K562 (cell line): ENCODE results near the gene OCA2. TPM values are rescaled to one million over a fixed set of nuclear protein-coding genes. Genes with fewer than 3 reads are reported as not detected.

Source experiments
- ATAC-seq: fragments of 200-7000 bp; cut with Tn5 transposase; 3 replicates; pipeline ENCODE4 v1.9.1; 2020; ENCODE audit warnings: moderate library complexity
- BruUV-seq: library from RNA; stranded (reverse); fragments of 400-500 nt; replicated peaks from 2 replicates; lab custom pipeline; 2021; lab: Mats Ljungman, UMichigan
- CTCF ChIA-PET: fragments of 300-600 bp; formaldehyde crosslinking; extraction: SDS; loops from one replicate; lab custom pipeline; 2021; ENCODE audit warnings: low intra/inter-chr PET ratio; lab: Yijun Ruan, JAX
- POLR2A ChIA-PET: fragments of 300-600, 350-650 bp; sonication (Branson Sonifier 250); formaldehyde crosslinking; extraction: SDS; loops from one replicate; lab custom pipeline; 2021; ENCODE audit warnings: antibody characterized with exemption, inconsistent platforms; lab: Yijun Ruan, JAX
- DNase-seq, 4 experiments: peaks; one replicate each; pipeline versions ENCODE4 v3.0.0 to v3.0.0-alpha.2; 2011 to 2018; ENCODE audit warnings: low spot score in 3 of 4, mixed read lengths in 3 of 4; ENCODE audit errors: extremely low read depth in 1 of 4
- FAIRE-seq: peaks from 2 replicates; lab custom pipeline; 2011; peaks lifted over from hg19 to GRCh38; lab: Jason Lieb, UNC
- H2AFZ ChIP-seq: 2 replicates; pipeline ENCODE4 v1.6.0; 2011; ENCODE audit warnings: low read depth, low read length, control low read depth, inconsistent platforms
- H3K27ac ChIP-seq: fragments of 200-600 bp; 3 replicates; pipeline ENCODE4 v1.8.0; 2011; ENCODE audit warnings: low read depth, mild to moderate bottlenecking, control low read depth, inconsistent platforms, low read length, moderate library complexity, mixed read lengths; ENCODE audit errors: extremely low read depth
- H3K27me3 ChIP-seq, 2 experiments: fragments of 300-600 bp in 1 of 2; 2 replicates in 1 of 2; 3 replicates in 1 of 2; pipeline versions ENCODE4 v1.6.0 to v1.8.0; 2011; ENCODE audit warnings: inconsistent platforms in 2 of 2, low read length in 2 of 2, mild to moderate bottlenecking in 1 of 2, mixed read lengths in 1 of 2, moderate library complexity in 1 of 2; ENCODE audit not compliant: control insufficient read depth in 2 of 2, insufficient read depth in 2 of 2
- H3K36me3 ChIP-seq: fragments of 300-600 bp; 3 replicates; pipeline ENCODE4 v1.8.0; 2011; ENCODE audit warnings: mild to moderate bottlenecking, low read length, inconsistent platforms; ENCODE audit not compliant: control insufficient read depth, insufficient read depth
- H3K4me1 ChIP-seq, 2 experiments: fragments of 200-600 bp in 1 of 2; replicated peaks in 1 of 2; 2 replicates in 1 of 2; 3 replicates in 1 of 2; pipeline versions ENCODE4 v1.5.1 to v1.8.0; 2011; ENCODE audit warnings: inconsistent platforms in 2 of 2, low read length in 2 of 2, mild to moderate bottlenecking in 1 of 2, mixed read lengths in 1 of 2, moderate library complexity in 1 of 2; ENCODE audit not compliant: control insufficient read depth in 2 of 2, insufficient read depth in 2 of 2
- H3K4me2 ChIP-seq: 2 replicates; pipeline ENCODE4 v1.6.1; 2011; ENCODE audit warnings: low read length, control low read depth, inconsistent platforms, mixed read lengths; ENCODE audit not compliant: insufficient read depth
- H3K4me3 ChIP-seq: fragments of 200-600 bp; sonication (generic), shearing (Covaris generic); 2 replicates; pipeline ENCODE4 v1.5.1; 2016; ENCODE audit warnings: control low read depth, inconsistent platforms
- H3K79me2 ChIP-seq: fragments of 200-600 bp; 3 replicates; pipeline ENCODE4 v1.8.0; 2011; ENCODE audit warnings: low read length, inconsistent platforms; ENCODE audit not compliant: control insufficient read depth, insufficient read depth
- H3K9ac ChIP-seq, 2 experiments: 2 replicates each; pipeline versions ENCODE4 v1.6.0 to v1.6.1; 2011; ENCODE audit warnings: low read depth in 2 of 2, low read length in 2 of 2, control low read depth in 1 of 2, inconsistent platforms in 1 of 2, mild to moderate bottlenecking in 1 of 2, mixed read lengths in 1 of 2; ENCODE audit not compliant: insufficient read depth in 1 of 2
- H3K9me1 ChIP-seq: one replicate; pipeline ENCODE4 v1.6.0; 2011; ENCODE audit warnings: inconsistent platforms, mild to moderate bottlenecking, low read length, moderate library complexity; ENCODE audit not compliant: control insufficient read depth, insufficient read depth
- H3K9me3 ChIP-seq: replicated peaks from 2 replicates; pipeline ENCODE4 v1.5.1; 2011; ENCODE audit warnings: low read depth, low read length, inconsistent platforms; ENCODE audit not compliant: control insufficient read depth, insufficient read depth
- H4K20me1 ChIP-seq: replicated peaks from 2 replicates; pipeline ENCODE4 v1.6.1; 2011; ENCODE audit warnings: low read length, inconsistent platforms, mixed read lengths; ENCODE audit not compliant: control insufficient read depth, insufficient read depth
- CBX8 ChIP-seq: fragments of 200-600 bp; sonication (generic); IDR thresholded peaks from 2 replicates; pipeline ENCODE4 v1.6.1; 2012; ENCODE audit warnings: borderline replicate concordance, mixed run types, low read depth, mild to moderate bottlenecking, moderate library complexity, mixed read lengths, low read length, control low read depth, inconsistent platforms; ENCODE audit not compliant: poor library complexity, severe bottlenecking; ENCODE audit errors: extremely low read depth
- E2F6 ChIP-seq, 2 experiments: IDR thresholded peaks; 2 replicates each; pipeline ENCODE4 v1.6.1; 2011; ENCODE audit warnings: borderline replicate concordance in 1 of 2, control low read depth in 1 of 2, low read depth in 1 of 2, low read length in 1 of 2, mild to moderate bottlenecking in 1 of 2, mixed read lengths in 1 of 2, moderate library complexity in 1 of 2; ENCODE audit not compliant: insufficient read depth in 1 of 2, insufficient read length in 1 of 2, poor library complexity in 1 of 2, severe bottlenecking in 1 of 2; ENCODE audit errors: extremely low read depth in 1 of 2
- IFI16 ChIP-seq: fragments of 250-450 bp; sonication (Bioruptor Pico); IDR thresholded peaks from 2 replicates; pipeline ENCODE4 v2.1.2; 2022; ENCODE audit warnings: mild to moderate bottlenecking, inconsistent platforms
- MNT ChIP-seq, 2 experiments: fragments of 450-650 bp; conservative IDR thresholded peaks; 2 replicates each; pipeline ENCODE4 v1.6.1; 2017; ENCODE audit warnings: mild to moderate bottlenecking in 2 of 2, moderate library complexity in 2 of 2
- MXI1 ChIP-seq: IDR thresholded peaks from 2 replicates; pipeline ENCODE4 v1.6.1; 2011; ENCODE audit warnings: low read depth, mild to moderate bottlenecking, improper control_type of control experiment, low read length
- NFXL1 ChIP-seq: fragments of 450-650 bp; formaldehyde crosslinking; IDR thresholded peaks from 2 replicates; pipeline ENCODE4 v1.4.0; 2021; ENCODE audit warnings: mild to moderate bottlenecking
- POU5F1 ChIP-seq: fragments of 150-350 bp; IDR thresholded peaks from 2 replicates; pipeline ENCODE4 v1.6.1; 2014; ENCODE audit warnings: borderline replicate concordance, low read length, low read depth, mild to moderate bottlenecking; ENCODE audit not compliant: partially characterized antibody
- PRPF4 ChIP-seq: fragments of 200-400 bp; formaldehyde crosslinking; IDR thresholded peaks from one replicate; pipeline ENCODE4 v1.6.1; 2017; ENCODE audit warnings: low read length, low read depth, mild to moderate bottlenecking; ENCODE audit not compliant: insufficient read depth, poor library complexity, severe bottlenecking
- PYGO2 ChIP-seq: fragments of 450-650 bp; IDR thresholded peaks from 2 replicates; pipeline ENCODE4 v1.6.1; 2016; ENCODE audit warnings: mild to moderate bottlenecking, missing genetic modification characterization, moderate library complexity, missing compliant biosample characterization
- SMAD1 ChIP-seq: fragments of 150-350 bp; IDR thresholded peaks from 2 replicates; pipeline ENCODE4 v1.6.1; 2014; ENCODE audit warnings: low read length, low read depth; ENCODE audit not compliant: partially characterized antibody
- TARDBP ChIP-seq: fragments of 450-650 bp; IDR thresholded peaks from 2 replicates; pipeline ENCODE4 v1.6.1; 2016
- ZFP91 ChIP-seq: sonication (generic); formaldehyde crosslinking; IDR thresholded peaks from 2 replicates; pipeline ENCODE4 v1.8.0; 2022; ENCODE audit warnings: mild to moderate bottlenecking, missing genetic modification reagents
- ZNF778 ChIP-seq: fragments of 450-650 bp; formaldehyde crosslinking; IDR thresholded peaks from 2 replicates; pipeline ENCODE4 v1.4.0; 2020; ENCODE audit warnings: mild to moderate bottlenecking, moderate library complexity
- WGBS: fragments of 100-300 bp; shearing (Covaris generic); methylation state at CpG from one replicate; pipeline ENCODE4 v1.1.6; 2016; ENCODE audit warnings: low coverage, mixed read lengths; ENCODE audit not compliant: insufficient coverage; ENCODE audit errors: missing lambda C conversion rate; 5-methylcytosine and 5-hydroxymethylcytosine counted together
- in situ Hi-C: fragments of 300-500 bp; cut with MboI; formaldehyde crosslinking; loops from 4 replicates; pipeline ENCODE4 v1.15.0; 2018; ENCODE audit warnings: inconsistent platforms, mixed read lengths
- intact Hi-C: fragments of 100-400 bp; cut with micrococcal nuclease; formaldehyde crosslinking; loops from 2 replicates; pipeline ENCODE4 v1.14.2; 2022
- polyA plus RNA-seq, 8 experiments: library from polyadenylated mRNA; depleted of rRNA in 4 of 8; stranded (reverse) in 5 of 8; unstranded in 3 of 8; fragments of >200 nt; fragmentation: Nextera tagmentation in 2 of 8; fragmentation: Illumina TruSeq in 1 of 8; extraction: Ambion mirVana in 2 of 8; extraction: Trizol in 1 of 8; gene quantifications; 2 replicates each; pipeline versions ENCODE4 v1.2.1 to v1.2.3, GENCODE V29; 2011 to 2014; ENCODE audit warnings: inconsistent platforms in 1 of 8, missing spikeins in 1 of 8
- total RNA-seq, 7 experiments: library from RNA; depleted of rRNA in 6 of 7; stranded (reverse); fragments of >200 nt in 6 of 7; fragmentation: Illumina TruSeq in 2 of 7; extraction: Trizol in 2 of 7; gene quantifications; 2 replicates each; pipeline versions ENCODE4 v1.2.1 to v1.2.3, GENCODE V29; 2011 to 2021; ENCODE audit warnings: low replicate concordance in 1 of 7

The OCA2 gene
- total and polyA plus RNA-seq, 9 of the 15 experiments (the other 6 are each of a cell fraction or from before 2014, with no cell fraction given): 0.07 to 0.59 (median 0.17) TPM; not detected in 1

GRCh38 chr15:27774191-27774590, 324.9 kb downstream of the OCA2 start (continued):
- TF ChIP-seq IFI16 (CRISPR knock-in tag): no peak
- no peak for TF ChIP-seq POU5F1
- TF ChIP-seq MXI1: no peak
- TF ChIP-seq PYGO2 (tag): no peak
- TF ChIP-seq PRPF4: no peak
- TF ChIP-seq TARDBP: no peak
- TF ChIP-seq ZNF778 (CRISPR knock-in tag): no peak
- no peak for TF ChIP-seq CBX8
- TF ChIP-seq E2F6 (IDR thresholded peaks at IDR 0.05; ENCODE audit: borderline replicate concordance in 1 of 2, extremely low read depth in 1 of 2, insufficient read depth in 1 of 2, insufficient read length in 1 of 2, low read depth in 1 of 2, low read length in 1 of 2, poor library complexity in 1 of 2, severe bottlenecking in 1 of 2): no peak
- TF ChIP-seq SMAD1: no peak

GRCh38 chr15:27771892-27772291, 327.2 kb downstream of the OCA2 start:
- in situ Hi-C loops: no loop called here
- H3K4me2 ChIP-seq: no peak overlapping the region
- ChIA-PET POLR2A (interaction anchor here (0.8 kb wide), 1 partner anchor 20 kb away, joined by 3 read pairs; no protein-coding TSS in a partner anchor), CTCF (no interaction called here)
- no peaks in the 10 kb centered on the region for H3K9me3 ChIP-seq
- H3K36me3 ChIP-seq: no peaks in the 10 kb centered on the region
- 15% methylated on average over 7 of the region's 7 CpGs for WGBS
- no peaks in the 10 kb centered on the region for H3K9me1 ChIP-seq
- DNase-seq (no peak), ATAC-seq (no peak), FAIRE-seq (no peak)
- peaks cover 0 to 16% of the 10 kb centered on the region in 2 experiments; a peak in 2 of 5 replicates for H3K27me3 ChIP-seq
- no peaks in the 10 kb centered on the region for H4K20me1 ChIP-seq
- H3K27ac ChIP-seq: no peak overlapping the region
- BruUV-seq: no TSS peak
- no peak overlapping the region for H3K9ac ChIP-seq
- no peak overlapping the region for H2AFZ ChIP-seq
- no peaks in the 10 kb centered on the region for H3K79me2 ChIP-seq
- intact Hi-C loops: no loop called here
- no peak overlapping the region for H3K4me3 ChIP-seq
- TF ChIP-seq ZFP91 (CRISPR knock-in tag) (no peak), NFXL1 (CRISPR knock-in tag) (no peak), MNT (conservative IDR thresholded peaks at IDR 0.05) (no peak)
- TF ChIP-seq, all 486 proteins: peak for 0
- peaks cover 0 to 3% of the 10 kb centered on the region in 2 experiments; a peak in 1 of 5 replicates for H3K4me1 ChIP-seq
